H9 (cell line): ENCODE results near the gene MTF1. TPM values are rescaled to one million over a fixed set of nuclear protein-coding genes. Genes with fewer than 3 reads are reported as not detected.

Source experiments
- DNase-seq: peaks from one replicate; pipeline ENCODE4 v3.0.0-alpha.2; 2017
- H2AFZ ChIP-seq: one replicate; pipeline ENCODE4 v1.6.1; 2013; ENCODE audit warnings: mild to moderate bottlenecking, low read length, control low read depth, moderate library complexity
- H2AK5ac ChIP-seq: 2 replicates; pipeline ENCODE4 v1.6.1; 2013; ENCODE audit warnings: low read length, control low read depth, mixed read lengths; ENCODE audit not compliant: insufficient read length
- H2BK120ac ChIP-seq: one replicate; pipeline ENCODE4 v1.6.1; 2013; ENCODE audit warnings: low read depth, mild to moderate bottlenecking, low read length, control low read depth, inconsistent platforms; ENCODE audit not compliant: poor library complexity, severe bottlenecking
- H2BK12ac ChIP-seq: 2 replicates; pipeline ENCODE4 v1.6.1; 2013; ENCODE audit warnings: low read length, control low read depth, mixed read lengths, low read depth; ENCODE audit not compliant: insufficient read length
- H2BK15ac ChIP-seq: 2 replicates; pipeline ENCODE4 v1.6.1; 2013; ENCODE audit warnings: low read depth, low read length, control low read depth
- H2BK20ac ChIP-seq: one replicate; pipeline ENCODE4 v1.6.1; 2013; ENCODE audit warnings: low read depth, mild to moderate bottlenecking, low read length, control low read depth, inconsistent platforms; ENCODE audit not compliant: poor library complexity, severe bottlenecking
- H2BK5ac ChIP-seq: 2 replicates; pipeline ENCODE4 v1.6.1; 2013; ENCODE audit warnings: low read length, control low read depth, mixed read lengths; ENCODE audit not compliant: insufficient read length
- H3K14ac ChIP-seq: 2 replicates; pipeline ENCODE4 v1.6.1; 2013; ENCODE audit warnings: low read length, control low read depth; ENCODE audit not compliant: insufficient read depth
- H3K18ac ChIP-seq: 2 replicates; pipeline ENCODE4 v1.6.1; 2013; ENCODE audit warnings: low read depth, mild to moderate bottlenecking, mixed read lengths, low read length, control low read depth; ENCODE audit not compliant: insufficient read length
- H3K23ac ChIP-seq: 2 replicates; pipeline ENCODE4 v1.6.1; 2013; ENCODE audit warnings: low read length, control low read depth, mixed read lengths, low read depth; ENCODE audit not compliant: insufficient read length
- H3K23me2 ChIP-seq: 2 replicates; pipeline ENCODE4 v1.6.1; 2013; ENCODE audit warnings: low read depth, mild to moderate bottlenecking, mixed read lengths, low read length, control low read depth; ENCODE audit not compliant: insufficient read length, poor library complexity, severe bottlenecking
- H3K27ac ChIP-seq: 2 replicates; pipeline ENCODE4 v1.5.1; 2013; ENCODE audit warnings: low read length, control low read depth, mixed read lengths, low read depth; ENCODE audit not compliant: insufficient read length
- H3K27me3 ChIP-seq: 2 replicates; pipeline ENCODE4 v1.6.1; 2013; ENCODE audit warnings: low read length, control low read depth, inconsistent platforms; ENCODE audit not compliant: insufficient read depth
- H3K4ac ChIP-seq: 2 replicates; pipeline ENCODE4 v1.6.1; 2013; ENCODE audit warnings: low read depth, mild to moderate bottlenecking, control low read depth, inconsistent platforms, low read length, moderate library complexity
- H3K4me1 ChIP-seq: 2 replicates; pipeline ENCODE4 v1.6.1; 2013; ENCODE audit warnings: low read length, control low read depth, inconsistent platforms; ENCODE audit not compliant: insufficient read depth
- H3K4me2 ChIP-seq: 2 replicates; pipeline ENCODE4 v1.6.1; 2013; ENCODE audit warnings: low read length, control low read depth, mixed read lengths; ENCODE audit not compliant: insufficient read length, insufficient read depth
- H3K56ac ChIP-seq: 2 replicates; pipeline ENCODE4 v1.6.1; 2013; ENCODE audit warnings: low read depth, mild to moderate bottlenecking, mixed read lengths, low read length, control low read depth; ENCODE audit not compliant: insufficient read length
- H3K79me1 ChIP-seq: 2 replicates; pipeline ENCODE4 v1.6.1; 2013; ENCODE audit warnings: low read depth, mild to moderate bottlenecking, moderate library complexity, low read length, control low read depth, inconsistent platforms; ENCODE audit not compliant: insufficient read depth, poor library complexity, severe bottlenecking
- H3K79me2 ChIP-seq: 2 replicates; pipeline ENCODE4 v1.6.1; 2013; ENCODE audit warnings: low read length, control low read depth, inconsistent platforms; ENCODE audit not compliant: insufficient read depth
- H3K9ac ChIP-seq: 2 replicates; pipeline ENCODE4 v1.6.1; 2013; ENCODE audit warnings: low read length, control low read depth, mixed read lengths; ENCODE audit not compliant: insufficient read length; ENCODE audit errors: extremely low read depth
- H3K9me3 ChIP-seq: one replicate; pipeline ENCODE4 v1.6.1; 2013; ENCODE audit warnings: low read depth, low read length, inconsistent platforms; ENCODE audit not compliant: control insufficient read depth
- H3T11ph ChIP-seq: one replicate; pipeline ENCODE4 v1.6.1; 2013; ENCODE audit warnings: mild to moderate bottlenecking, low read length, control low read depth, inconsistent platforms
- H4K20me1 ChIP-seq: one replicate; pipeline ENCODE4 v1.6.1; 2013; ENCODE audit not compliant: control insufficient read depth, insufficient read length, insufficient read depth
- H4K5ac ChIP-seq: 2 replicates; pipeline ENCODE4 v1.6.1; 2013; ENCODE audit warnings: low read depth, mild to moderate bottlenecking, mixed read lengths, low read length, control low read depth; ENCODE audit not compliant: insufficient read length
- H4K8ac ChIP-seq: replicated peaks from 2 replicates; pipeline ENCODE4 v1.6.1; 2013; ENCODE audit warnings: low read length, control low read depth, mixed read lengths, low read depth; ENCODE audit not compliant: insufficient read length
- H4K91ac ChIP-seq: 2 replicates; pipeline ENCODE4 v1.6.1; 2013; ENCODE audit warnings: low read depth, mild to moderate bottlenecking, moderate library complexity, mixed read lengths, low read length, control low read depth; ENCODE audit not compliant: insufficient read length
- H3K27ac Mint-ChIP-seq, 3 experiments: 2 replicates in 2 of 3; 3 replicates in 1 of 3; pipeline ENCODE4 v1.8.0; 2020 to 2021; ENCODE audit warnings: mixed read lengths in 3 of 3, mild to moderate bottlenecking in 1 of 3, moderate library complexity in 1 of 3
- H3K27me3 Mint-ChIP-seq: 2 replicates; pipeline ENCODE4 v1.8.0; 2021; ENCODE audit warnings: low read depth, mild to moderate bottlenecking, moderate library complexity, mixed read lengths
- H3K36me3 Mint-ChIP-seq, 3 experiments: 2 replicates in 2 of 3; 3 replicates in 1 of 3; pipeline ENCODE4 v1.8.0; 2020 to 2021; ENCODE audit warnings: low read depth in 3 of 3, mixed read lengths in 3 of 3; ENCODE audit not compliant: insufficient read depth in 1 of 3
- H3K4me1 Mint-ChIP-seq, 2 experiments: 2 replicates each; pipeline ENCODE4 v1.8.0; 2020; ENCODE audit warnings: mixed read lengths in 2 of 2
- H3K4me3 Mint-ChIP-seq, 2 experiments: 2 replicates in 1 of 2; 3 replicates in 1 of 2; pipeline ENCODE4 v1.8.0; 2020 to 2021; ENCODE audit warnings: mild to moderate bottlenecking in 2 of 2, mixed read lengths in 2 of 2, moderate library complexity in 1 of 2
- H3K9me3 Mint-ChIP-seq, 2 experiments: 2 replicates in 1 of 2; 3 replicates in 1 of 2; pipeline ENCODE4 v1.8.0; 2020; ENCODE audit warnings: mild to moderate bottlenecking in 2 of 2, mixed read lengths in 2 of 2, moderate library complexity in 1 of 2
- WGBS: extraction: QIAGEN DNeasy Blood & Tissue Kit; methylation state at CpG from one replicate; pipeline ENCODE4 v1.1.7; 2013; ENCODE audit warnings: missing lambda C conversion rate, low lambda C conversion rate, mixed read lengths; ENCODE audit not compliant: insufficient read length; ENCODE audit errors: extremely low coverage; 5-methylcytosine and 5-hydroxymethylcytosine counted together
- total RNA-seq: library from RNA; stranded (reverse); gene quantifications from 2 replicates; pipeline ENCODE4 v1.2.1, GENCODE V29; 2021
- TF ChIP-seq, protein P1 (sequence below): fragments of 200-600 bp; sonication (generic); conservative IDR thresholded peaks from 3 replicates; pipeline ENCODE4 v1.8.0; 2021; ENCODE audit warnings: antibody characterized with exemption, mild to moderate bottlenecking

Gene MTF1
- total RNA-seq, 1 experiment from 2014 or later, result 17.0 TPM

GRCh38 chr1:37828410-37829074, 30.9 kb downstream of the MTF1 start:
- no peak overlapping the region for H4K5ac ChIP-seq
- Mint-ChIP-seq H3K27ac (no peak overlapping the region; a peak in 1 of 7 replicates), H3K27me3 (no peaks in the 10 kb centered on the region), H3K9me3 (no peaks in the 10 kb centered on the region), H3K4me1 (no peaks in the 10 kb centered on the region), H3K4me3 (no peak overlapping the region), H3K36me3 (peaks cover 5 to 40% (median 24%) of the 10 kb centered on the region in 3 experiments; a peak in 6 of 7 replicates)
- H3K4me1 ChIP-seq, result no peaks in the 10 kb centered on the region
- H3K27ac ChIP-seq, result no peak overlapping the region
- no peak overlapping the region for H2BK120ac ChIP-seq
- no CpG with 5 or more reads among the region's 12 CpGs for WGBS
- no peak overlapping the region for H2AFZ ChIP-seq
- H3K4me2 ChIP-seq, result no peak overlapping the region
- no peak overlapping the region for H2BK15ac ChIP-seq
- no peaks in the 10 kb centered on the region for H3K9me3 ChIP-seq
- no peak overlapping the region for H3K18ac ChIP-seq
- TF ChIP-seq, protein P1, sequence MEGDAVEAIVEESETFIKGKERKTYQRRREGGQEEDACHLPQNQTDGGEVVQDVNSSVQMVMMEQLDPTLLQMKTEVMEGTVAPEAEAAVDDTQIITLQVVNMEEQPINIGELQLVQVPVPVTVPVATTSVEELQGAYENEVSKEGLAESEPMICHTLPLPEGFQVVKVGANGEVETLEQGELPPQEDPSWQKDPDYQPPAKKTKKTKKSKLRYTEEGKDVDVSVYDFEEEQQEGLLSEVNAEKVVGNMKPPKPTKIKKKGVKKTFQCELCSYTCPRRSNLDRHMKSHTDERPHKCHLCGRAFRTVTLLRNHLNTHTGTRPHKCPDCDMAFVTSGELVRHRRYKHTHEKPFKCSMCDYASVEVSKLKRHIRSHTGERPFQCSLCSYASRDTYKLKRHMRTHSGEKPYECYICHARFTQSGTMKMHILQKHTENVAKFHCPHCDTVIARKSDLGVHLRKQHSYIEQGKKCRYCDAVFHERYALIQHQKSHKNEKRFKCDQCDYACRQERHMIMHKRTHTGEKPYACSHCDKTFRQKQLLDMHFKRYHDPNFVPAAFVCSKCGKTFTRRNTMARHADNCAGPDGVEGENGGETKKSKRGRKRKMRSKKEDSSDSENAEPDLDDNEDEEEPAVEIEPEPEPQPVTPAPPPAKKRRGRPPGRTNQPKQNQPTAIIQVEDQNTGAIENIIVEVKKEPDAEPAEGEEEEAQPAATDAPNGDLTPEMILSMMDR, result no peak
- no peak overlapping the region for H3K23ac ChIP-seq
- H3K27me3 ChIP-seq, result no peaks in the 10 kb centered on the region
- no peak overlapping the region for H2AK5ac ChIP-seq
- H3K79me2 ChIP-seq, result no peaks in the 10 kb centered on the region
- no peak overlapping the region for H3K14ac ChIP-seq
- no peaks in the 10 kb centered on the region for H3K79me1 ChIP-seq
- no peak overlapping the region for H2BK12ac ChIP-seq
- H4K20me1 ChIP-seq, result no peaks in the 10 kb centered on the region
- H2BK5ac ChIP-seq, result no peak overlapping the region
- no peak for DNase-seq
- no peak overlapping the region for H3T11ph ChIP-seq
- H3K4ac ChIP-seq, result no peak overlapping the region
- H4K91ac ChIP-seq, result no peak overlapping the region
- H3K56ac ChIP-seq, result no peak overlapping the region
- no peak overlapping the region for H2BK20ac ChIP-seq
- no peak overlapping the region for H3K9ac ChIP-seq
- H4K8ac ChIP-seq, result no peak overlapping the region
- H3K23me2 ChIP-seq, result no peaks in the 10 kb centered on the region
